Liver (tissue), 9 donors: Measurements from ENCODE around the gene COX19. TPM values are rescaled to one million over a fixed set of nuclear protein-coding genes. Genes with fewer than 3 reads are reported as not detected.

ENCODE experiments used
- DNase-seq: peaks from one replicate; pipeline ENCODE4 v3.0.0-alpha.2; 2017; ENCODE audit warnings: low spot score
- H3K27ac ChIP-seq, 2 donors: one replicate each; pipeline ENCODE4 v1.7.0; 2013; ENCODE audit warnings: inconsistent platforms in 2 of 2, low read length in 2 of 2, control low read depth in 1 of 2, low read depth in 1 of 2, mild to moderate bottlenecking in 1 of 2
- H3K27me3 ChIP-seq, 4 donors: one replicate each; pipeline versions ENCODE4 v1.6.1 to v1.7.0; 2013; ENCODE audit warnings: low read length in 3 of 4, inconsistent platforms in 1 of 4, mild to moderate bottlenecking in 1 of 4, moderate library complexity in 1 of 4; ENCODE audit not compliant: control insufficient read depth in 4 of 4, insufficient read depth in 4 of 4
- H3K36me3 ChIP-seq, 4 donors: one replicate each; pipeline versions ENCODE4 v1.6.1 to v1.7.0; 2013; ENCODE audit warnings: low read length in 3 of 4, mild to moderate bottlenecking in 3 of 4, low read depth in 1 of 4, moderate library complexity in 1 of 4; ENCODE audit not compliant: control insufficient read depth in 4 of 4, insufficient read depth in 3 of 4
- H3K4me1 ChIP-seq, 4 donors: one replicate each; pipeline versions ENCODE4 v1.6.1 to v1.7.0; 2013; ENCODE audit warnings: low read length in 3 of 4, mild to moderate bottlenecking in 3 of 4, moderate library complexity in 1 of 4; ENCODE audit not compliant: control insufficient read depth in 4 of 4, insufficient read depth in 4 of 4
- H3K4me3 ChIP-seq, 3 donors: one replicate each; pipeline versions ENCODE4 v1.6.1 to v1.7.0; 2013; ENCODE audit warnings: low read length in 3 of 3, control low read depth in 1 of 3, low read depth in 1 of 3, mild to moderate bottlenecking in 1 of 3
- H3K9ac ChIP-seq, 2 donors: one replicate each; pipeline ENCODE4 v1.7.0; 2013; ENCODE audit warnings: low read length in 2 of 2, mild to moderate bottlenecking in 2 of 2, moderate library complexity in 2 of 2, control low read depth in 1 of 2, low read depth in 1 of 2
- H3K9me3 ChIP-seq, 4 donors: one replicate each; pipeline versions ENCODE4 v1.6.1 to v1.7.0; 2013; ENCODE audit warnings: low read length in 3 of 4; ENCODE audit not compliant: control insufficient read depth in 4 of 4
- ATF3 ChIP-seq: IDR thresholded peaks from 2 replicates; pipeline ENCODE4 v1.6.1; 2016; ENCODE audit warnings: antibody characterized with exemption
- CTCF ChIP-seq: fragments of 150-350 bp; IDR thresholded peaks from 2 replicates; pipeline ENCODE4 v1.5.1; 2017; ENCODE audit warnings: improper control_type of control experiment, low read depth, low read length; ENCODE audit not compliant: missing input control
- EGR1 ChIP-seq, 2 donors: IDR thresholded peaks; 2 replicates each; pipeline ENCODE4 v1.6.1; 2016 to 2018; ENCODE audit warnings: antibody characterized with exemption in 2 of 2, low read depth in 2 of 2
- FOXA1 ChIP-seq: IDR thresholded peaks from 2 replicates; pipeline ENCODE4 v1.6.1; 2016; ENCODE audit warnings: antibody characterized with exemption
- FOXA2 ChIP-seq: IDR thresholded peaks from 2 replicates; pipeline ENCODE4 v1.6.1; 2016; ENCODE audit warnings: antibody characterized with exemption
- GABPA ChIP-seq, 2 donors: IDR thresholded peaks in 1 of 2; conservative IDR thresholded peaks in 1 of 2; 2 replicates each; pipeline ENCODE4 v1.6.1; 2016; ENCODE audit warnings: antibody characterized with exemption in 2 of 2, mild to moderate bottlenecking in 1 of 2, moderate library complexity in 1 of 2
- HNF4A ChIP-seq, 2 donors: conservative IDR thresholded peaks; 2 replicates each; pipeline ENCODE4 v1.6.1; 2016; ENCODE audit warnings: antibody characterized with exemption in 2 of 2, mild to moderate bottlenecking in 2 of 2
- HNF4G ChIP-seq: IDR thresholded peaks from 2 replicates; pipeline ENCODE4 v1.6.1; 2016; ENCODE audit warnings: antibody characterized with exemption
- JUND ChIP-seq, 2 donors: IDR thresholded peaks; 2 replicates each; pipeline ENCODE4 v1.6.1; 2016; ENCODE audit warnings: antibody characterized with exemption in 2 of 2
- MAX ChIP-seq: IDR thresholded peaks from 2 replicates; pipeline ENCODE4 v1.6.1; 2016; ENCODE audit warnings: antibody characterized with exemption
- NR2F2 ChIP-seq: IDR thresholded peaks from 2 replicates; pipeline ENCODE4 v1.6.1; 2016; ENCODE audit warnings: antibody characterized with exemption
- RAD21 ChIP-seq, 2 donors: IDR thresholded peaks; 2 replicates each; pipeline ENCODE4 v1.6.1; 2016; ENCODE audit warnings: antibody characterized with exemption in 2 of 2, mild to moderate bottlenecking in 2 of 2
- REST ChIP-seq: IDR thresholded peaks from 2 replicates; pipeline ENCODE4 v1.6.1; 2016; ENCODE audit warnings: antibody characterized with exemption, mild to moderate bottlenecking
- RXRA ChIP-seq, 2 donors: IDR thresholded peaks; 2 replicates each; pipeline ENCODE4 v1.6.1; 2017 to 2018; ENCODE audit warnings: antibody characterized with exemption in 2 of 2, mild to moderate bottlenecking in 1 of 2
- SP1 ChIP-seq: IDR thresholded peaks from 2 replicates; pipeline ENCODE4 v1.6.1; 2018; ENCODE audit warnings: antibody characterized with exemption, mild to moderate bottlenecking
- TAF1 ChIP-seq: conservative IDR thresholded peaks from 2 replicates; pipeline ENCODE4 v1.6.1; 2016; ENCODE audit warnings: antibody characterized with exemption, mild to moderate bottlenecking
- YY1 ChIP-seq: IDR thresholded peaks from 2 replicates; pipeline ENCODE4 v1.6.1; 2016; ENCODE audit warnings: antibody characterized with exemption, mild to moderate bottlenecking
- ZBTB33 ChIP-seq: IDR thresholded peaks from 2 replicates; pipeline ENCODE4 v1.6.1; 2016; ENCODE audit warnings: antibody characterized with exemption
- WGBS: extraction: QIAGEN DNeasy Blood & Tissue Kit; methylation state at CpG from one replicate; pipeline ENCODE4 v1.1.7; 2013; 5-methylcytosine and 5-hydroxymethylcytosine counted together
- polyA plus RNA-seq, 2 donors: library from polyadenylated mRNA; stranded (reverse) in 1 of 2; unstranded in 1 of 2; fragments of 200-250 nt in 1 of 2; fragments of >200 nt in 1 of 2; fragmentation: Nextera tagmentation in 1 of 2; extraction: Ambion mirVana in 1 of 2; gene quantifications; one replicate each; pipeline versions ENCODE4 v1.2.1 to v1.2.3, GENCODE V29; 2013 to 2015
- total RNA-seq, 2 donors: library from RNA; depleted of rRNA; stranded (reverse); fragments of >200 nt; gene quantifications; one replicate each; pipeline ENCODE4 v1.2.3, GENCODE V29; 2014
- donor health status: healthy.
- donor health status: healthy.
- donor health status: healthy.
- donor health status: healthy.
- donor health status: healthy.

Gene COX19
- total and polyA plus RNA-seq, 4 donors, result 2.2 to 9.8 (median 4.8) TPM

GRCh38 chr7:987909-988308 is 12.6 kb upstream of the COX19 start:
- Histone ChIP-seq H3K9me3 (no peaks in the 10 kb centered on the region), H3K4me3 (no peak overlapping the region), H3K36me3 (no peaks in the 10 kb centered on the region), H3K4me1 (peaks cover 3 to 7% (median 4%) of the 10 kb centered on the region in 4 donors), H3K27ac (no peak overlapping the region), H3K9ac (no peak overlapping the region), H3K27me3 (no peaks in the 10 kb centered on the region)
- TF ChIP-seq TAF1 (no peak), GABPA (IDR thresholded peaks at IDR 0.05 in 1 of 2, conservative IDR thresholded peaks at IDR 0.05 in 1 of 2) (no peak), RAD21 (IDR thresholded peaks at IDR 0.05) (no peak), NR2F2 (no peak), FOXA2 (no peak), HNF4G (no peak), REST (no peak), CTCF (no peak), RXRA (IDR thresholded peaks at IDR 0.05) (no peak), HNF4A (conservative IDR thresholded peaks at IDR 0.05) (no peak), SP1 (no peak), ZBTB33 (no peak), EGR1 (IDR thresholded peaks at IDR 0.05; ENCODE audit: low read depth in 2 of 2) (no peak), JUND (IDR thresholded peaks at IDR 0.05) (no peak), FOXA1 (no peak), YY1 (no peak), MAX (no peak), ATF3 (no peak)
- 48% methylated on average over 6 of the region's 6 CpGs for WGBS
- DNase-seq, result no peak
